ENCODE data around the gene PTPRO. TPM values are rescaled to one million over a fixed set of nuclear protein-coding genes. Genes with fewer than 3 reads are reported as not detected.

Gene PTPRO
- polyA plus RNA-seq, 1 donor (not counting 4 experiments of a cell fraction or from before 2014, with no cell fraction given) = 0.17 TPM

GRCh38 chr12:15602051-15602672 lies 279.9 kb downstream of the PTPRO start:
- Histone ChIP-seq H3K4me2 (ENCODE audit: control insufficient read depth, extremely low read depth, insufficient read depth, low read depth, low read length) (no peak overlapping the region), H2AFZ (ENCODE audit: control insufficient read depth, low read length) (no peak overlapping the region), H3K4me1 (ENCODE audit: control insufficient read depth, extremely low read depth, insufficient read depth, low read length) (peaks cover 12% of the 10 kb centered on the region), H3K9me1 (ENCODE audit: control insufficient read depth, extremely low read depth, insufficient read depth, low read length) (no peaks in the 10 kb centered on the region), H4K20me1 (ENCODE audit: control insufficient read depth, extremely low read depth, insufficient read depth, low read length) (no peaks in the 10 kb centered on the region), H3K79me2 (ENCODE audit: control insufficient read depth, insufficient read depth, low read length) (no peaks in the 10 kb centered on the region), H3K27ac (ENCODE audit: control insufficient read depth, insufficient read depth, low read length) (no peak overlapping the region), H3K27me3 (ENCODE audit: control insufficient read depth, extremely low read depth, insufficient read depth, low read length) (no peaks in the 10 kb centered on the region), H3K9ac (ENCODE audit: control insufficient read depth, extremely low read depth, insufficient read depth, low read length) (no peak overlapping the region), H3K4me3 (ENCODE audit: control insufficient read depth in 2 of 3, extremely low read depth in 1 of 3, insufficient read depth in 2 of 3, low read depth in 1 of 3, low read length in 3 of 3) (no peak overlapping the region), H3K36me3 (ENCODE audit: control insufficient read depth in 2 of 2, extremely low read depth in 1 of 2, insufficient read depth in 2 of 2, low read length in 2 of 2) (no peaks in the 10 kb centered on the region), H3K9me3 (ENCODE audit: control insufficient read depth, low read depth, low read length) (no peaks in the 10 kb centered on the region)
- dilution Hi-C loops (cut with MboI; ENCODE audit: extremely low pct_ligation_motif_present, low sequenced_read_pairs) = no loop called here
- DNase-seq (ENCODE audit: low read depth, low spot score) (no peak), FAIRE-seq (no peak)
- no peak for TF ChIP-seq CTCF (optimal IDR thresholded peaks at IDR 0.05 in 1 of 3, IDR thresholded peaks at IDR 0.05 in 1 of 3, conservative IDR thresholded peaks at IDR 0.05 in 1 of 3; ENCODE audit: extremely low read depth in 1 of 3, insufficient read depth in 2 of 3, low read length in 3 of 3)
- TF ChIP-seq EZH2 (IDR thresholded peaks at IDR 0.05; ENCODE audit: low read length) = no peak

- no peak for FAIRE-seq
- H3K27ac ChIP-seq (ENCODE audit: control insufficient read depth, insufficient read depth, low read length) = no peak overlapping the region
Observed at GRCh38 chr12:15603474-15604085, 281.3 kb downstream of the PTPRO start.

More at GRCh38 chr12:15603474-15604085, 281.3 kb downstream of the PTPRO start:
- dilution Hi-C loops (cut with MboI; ENCODE audit: extremely low pct_ligation_motif_present, low sequenced_read_pairs) = no loop called here
- H3K27me3 ChIP-seq (ENCODE audit: control insufficient read depth, extremely low read depth, insufficient read depth, low read length) = no peaks in the 10 kb centered on the region
- no peaks in the 10 kb centered on the region for H3K9me3 ChIP-seq (ENCODE audit: control insufficient read depth, low read depth, low read length)
- H3K9me1 ChIP-seq (ENCODE audit: control insufficient read depth, extremely low read depth, insufficient read depth, low read length) = no peaks in the 10 kb centered on the region
- H3K9ac ChIP-seq (ENCODE audit: control insufficient read depth, extremely low read depth, insufficient read depth, low read length) = no peak overlapping the region
- H3K79me2 ChIP-seq (ENCODE audit: control insufficient read depth, insufficient read depth, low read length) = no peaks in the 10 kb centered on the region
- H3K4me2 ChIP-seq (ENCODE audit: control insufficient read depth, extremely low read depth, insufficient read depth, low read depth, low read length) = no peak overlapping the region
- no peak overlapping the region for H2AFZ ChIP-seq (ENCODE audit: control insufficient read depth, low read length)
- H3K4me3 ChIP-seq (ENCODE audit: control insufficient read depth in 2 of 3, extremely low read depth in 1 of 3, insufficient read depth in 2 of 3, low read depth in 1 of 3, low read length in 3 of 3) = no peak overlapping the region
- no peak for DNase-seq (ENCODE audit: low read depth, low spot score)
- TF ChIP-seq EZH2 (IDR thresholded peaks at IDR 0.05; ENCODE audit: low read length) (no peak), CTCF (optimal IDR thresholded peaks at IDR 0.05 in 1 of 3, IDR thresholded peaks at IDR 0.05 in 1 of 3, conservative IDR thresholded peaks at IDR 0.05 in 1 of 3; ENCODE audit: extremely low read depth in 1 of 3, insufficient read depth in 2 of 3, low read length in 3 of 3) (no peak)
- H4K20me1 ChIP-seq (ENCODE audit: control insufficient read depth, extremely low read depth, insufficient read depth, low read length) = no peaks in the 10 kb centered on the region
- peaks cover 12% of the 10 kb centered on the region for H3K4me1 ChIP-seq (ENCODE audit: control insufficient read depth, extremely low read depth, insufficient read depth, low read length)
- H3K36me3 ChIP-seq (ENCODE audit: control insufficient read depth in 2 of 2, extremely low read depth in 1 of 2, insufficient read depth in 2 of 2, low read length in 2 of 2) = no peaks in the 10 kb centered on the region

Measured in keratinocyte (primary cell).